ENCODE data around the gene ZNF672.

ZNF672 gene

GRCh38 chr1:248894837-248895236, 56.8 kb downstream of the ZNF672 start:
- no peak for DNase-seq

- DNase-seq: no peak
Observed at GRCh38 chr1:248897412-248898337, 59.7 kb downstream of the ZNF672 start.
